Jurkat, Clone E6-1 (cell line): ENCODE data around the gene DDRGK1.
"Not testable (repeated sequence)": the region's sequence is repeated elsewhere in the genome, so short reads cannot be mapped to it uniquely, and the experiment has no call there.

Experiments
- DNase-seq: peaks from one replicate; pipeline ENCODE4 v3.0.0-alpha.2; 2011; ENCODE audit warnings: low read depth, low spot score
- H3K4me3 ChIP-seq: 2 replicates; pipeline ENCODE4 v1.5.1; 2011; ENCODE audit warnings: mild to moderate bottlenecking, low read length, control low read depth, moderate library complexity

Gene DDRGK1

GRCh38 chr20:3193806-3194616 lies 10.5 kb downstream of the DDRGK1 start:
- DNase-seq = no peak
- H3K4me3 ChIP-seq = no peak overlapping the region

- no peak for DNase-seq
- no peak overlapping the region for H3K4me3 ChIP-seq
These were observed 12.1 kb downstream of the DDRGK1 start for GRCh38 chr20:3192226-3193015.

GRCh38 chr20:3190681-3191111 lies 13.8 kb downstream of the DDRGK1 start:
- H3K4me3 ChIP-seq = no peak overlapping the region
- DNase-seq = no peak

- no peak for DNase-seq
- no peak overlapping the region for H3K4me3 ChIP-seq
These were observed 14.8 kb downstream of the DDRGK1 start for GRCh38 chr20:3189561-3190131.

- no peak overlapping the region for H3K4me3 ChIP-seq
- DNase-seq = no peak
These were observed 15.6 kb downstream of the DDRGK1 start for GRCh38 chr20:3188823-3189413.

GRCh38 chr20:3187861-3188260 lies 16.6 kb downstream of the DDRGK1 start:
- not testable (repeated sequence) for DNase-seq, H3K4me3 ChIP-seq

DNA sequence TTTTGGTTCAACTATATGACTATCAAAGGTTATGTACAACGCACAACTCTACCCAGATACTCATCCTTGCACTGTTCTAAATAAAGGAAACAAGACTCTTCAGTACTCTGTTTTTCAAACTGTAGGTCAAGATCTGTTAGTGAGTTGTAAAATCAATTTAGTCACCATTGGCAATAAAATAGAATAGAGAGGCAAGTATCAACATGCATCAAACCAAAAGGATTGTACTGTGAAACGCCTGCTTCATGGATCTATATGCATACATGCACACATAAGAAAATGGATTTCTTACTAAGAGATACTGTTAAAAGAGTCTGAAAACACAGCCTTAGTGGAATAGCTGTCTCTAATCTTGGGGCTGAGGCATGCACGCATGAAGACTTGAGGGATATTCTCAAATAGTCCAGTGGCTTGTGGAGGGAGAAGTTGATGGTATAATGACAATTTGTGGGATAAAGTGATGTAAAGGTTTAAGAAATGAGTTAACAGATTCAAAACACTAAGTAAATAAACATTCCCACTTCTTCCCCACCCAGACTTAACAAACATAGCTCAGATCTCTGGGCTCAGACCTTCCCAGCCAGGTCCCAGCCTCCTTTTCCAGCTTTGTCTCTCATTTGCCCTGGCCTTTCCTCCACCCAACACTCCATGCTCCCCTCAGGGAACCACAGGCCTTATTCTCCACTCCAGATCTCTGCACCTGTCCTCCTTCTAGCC lies 20.4 kb downstream of the DDRGK1 start:
- DNase-seq = no peak
- no peak overlapping the region for H3K4me3 ChIP-seq

DNA sequence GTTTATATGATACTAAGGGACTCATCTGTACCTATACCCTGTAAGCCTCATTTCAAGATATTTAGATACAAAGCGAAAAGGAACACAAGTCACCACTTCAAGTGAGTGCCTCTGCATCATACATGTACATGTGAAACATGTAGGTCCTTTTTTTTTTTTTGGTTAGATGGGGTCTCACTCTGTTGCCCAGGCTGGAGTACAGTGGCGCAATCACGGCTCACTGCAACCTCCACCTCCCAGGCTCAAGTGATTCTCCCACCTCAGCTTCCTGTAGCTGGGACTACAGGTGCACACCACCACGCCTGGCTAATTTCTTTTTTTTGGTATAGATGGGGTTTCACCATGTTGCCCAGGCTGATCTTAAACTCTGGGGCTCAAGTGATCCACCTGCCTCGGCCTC lies 22.1 kb downstream of the DDRGK1 start:
- not testable (repeated sequence) for DNase-seq, H3K4me3 ChIP-seq

GRCh38 chr20:3181270-3181669 lies 23.2 kb downstream of the DDRGK1 start:
- DNase-seq = no peak
- no peak overlapping the region for H3K4me3 ChIP-seq

GRCh38 chr20:3180319-3180718 lies 24.2 kb downstream of the DDRGK1 start:
- no peak overlapping the region for H3K4me3 ChIP-seq

DNA sequence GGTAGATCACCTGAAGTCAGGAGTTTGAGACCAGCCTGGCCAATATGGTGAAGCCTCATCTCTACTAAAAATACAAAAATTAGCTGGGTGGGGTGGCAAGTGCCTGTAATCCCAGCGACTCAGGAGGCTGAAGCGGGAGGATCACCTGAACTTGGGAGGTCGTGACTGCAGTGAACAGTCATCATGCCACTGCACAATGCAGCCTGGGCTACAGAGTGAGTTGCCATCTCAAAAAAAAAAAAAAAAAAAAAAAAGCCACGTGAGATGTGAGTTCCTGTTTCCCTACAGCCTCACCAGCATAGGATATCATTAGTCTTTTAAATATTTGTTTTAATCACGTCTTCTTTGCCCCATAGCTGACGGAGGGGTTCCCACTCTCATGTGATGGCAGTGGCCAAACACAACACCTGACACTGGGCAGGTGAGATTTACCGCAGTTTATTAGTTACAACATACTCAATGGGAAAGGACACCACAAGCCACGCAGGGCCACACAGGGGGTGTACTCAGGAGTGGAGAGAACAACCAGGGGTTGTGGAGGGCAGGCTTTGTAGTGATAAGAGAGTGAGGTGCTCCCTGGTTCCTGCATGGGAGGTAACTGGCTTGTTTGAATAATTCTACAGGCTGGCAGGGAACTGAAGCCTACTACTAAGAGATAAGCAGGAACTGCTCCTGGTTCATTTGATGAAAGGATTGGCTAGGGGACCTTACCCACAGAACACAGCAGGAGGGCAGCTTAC lies 26.6 kb downstream of the DDRGK1 start:
- H3K4me3 ChIP-seq = no peak overlapping the region
- DNase-seq = no peak

More at GRCh38 chr20:3180319-3180718, 24.2 kb downstream of the DDRGK1 start:
- no peak for DNase-seq

DNA sequence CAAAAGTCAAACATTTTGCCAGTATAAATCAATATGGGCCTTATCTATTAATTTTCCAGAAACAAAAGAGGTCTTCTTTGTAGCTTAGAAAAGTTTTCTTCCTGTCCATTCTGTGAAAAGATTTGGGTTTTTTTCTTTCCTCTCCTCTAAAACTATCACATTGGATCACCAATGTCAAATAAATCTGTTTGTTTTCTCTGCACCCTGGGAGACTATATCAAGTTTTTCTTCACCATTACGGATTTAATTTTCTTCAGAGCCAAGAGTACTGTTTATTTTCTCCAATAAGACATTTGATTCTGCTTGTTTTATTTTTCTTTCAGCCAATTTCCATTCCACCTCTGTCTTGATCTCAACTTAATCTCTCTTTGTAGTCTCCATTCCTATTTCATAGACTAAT lies 29.2 kb downstream of the DDRGK1 start:
- no peak overlapping the region for H3K4me3 ChIP-seq
- DNase-seq = no peak

DNA sequence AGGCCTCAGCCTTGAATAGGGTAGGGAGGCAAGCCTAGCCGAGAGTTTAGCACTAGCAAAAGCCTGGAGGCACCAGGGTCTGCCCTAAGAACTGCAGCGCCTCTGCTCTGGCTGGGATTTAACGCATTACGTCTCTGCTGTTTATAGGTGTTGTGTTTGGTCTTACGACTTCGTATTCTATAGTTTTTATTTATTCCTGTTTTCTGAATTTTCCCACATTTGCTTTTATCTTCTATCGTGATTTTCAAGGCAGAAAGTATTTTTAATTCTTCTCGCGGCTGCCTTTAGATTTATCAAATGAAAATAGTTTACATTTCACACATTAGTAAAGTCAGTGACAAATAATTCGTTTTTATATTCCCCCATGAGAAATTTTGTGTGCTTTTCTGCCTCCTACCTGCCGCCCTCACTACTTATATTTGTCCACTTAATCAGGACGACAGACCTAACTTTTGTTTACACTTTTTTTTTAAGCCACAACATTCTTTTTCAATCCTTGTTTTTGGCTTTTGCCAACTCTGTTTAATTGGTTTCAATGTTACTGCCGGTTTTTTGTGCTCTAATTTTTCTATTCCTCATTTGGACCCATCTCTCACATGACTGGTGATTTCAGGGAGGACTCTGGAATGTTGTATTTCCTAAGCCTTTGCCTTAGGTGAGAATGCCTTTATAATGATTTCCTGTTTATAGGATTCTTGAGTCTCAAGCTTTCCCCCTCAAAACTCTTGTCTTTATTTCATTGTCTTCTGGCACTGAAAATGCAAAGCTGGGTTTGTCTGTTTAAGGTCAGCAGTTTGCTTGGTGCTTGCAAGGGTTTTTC lies 29.8 kb downstream of the DDRGK1 start:
- no peak for DNase-seq
- H3K4me3 ChIP-seq = peak overlapping the region; percentile 79

DNA sequence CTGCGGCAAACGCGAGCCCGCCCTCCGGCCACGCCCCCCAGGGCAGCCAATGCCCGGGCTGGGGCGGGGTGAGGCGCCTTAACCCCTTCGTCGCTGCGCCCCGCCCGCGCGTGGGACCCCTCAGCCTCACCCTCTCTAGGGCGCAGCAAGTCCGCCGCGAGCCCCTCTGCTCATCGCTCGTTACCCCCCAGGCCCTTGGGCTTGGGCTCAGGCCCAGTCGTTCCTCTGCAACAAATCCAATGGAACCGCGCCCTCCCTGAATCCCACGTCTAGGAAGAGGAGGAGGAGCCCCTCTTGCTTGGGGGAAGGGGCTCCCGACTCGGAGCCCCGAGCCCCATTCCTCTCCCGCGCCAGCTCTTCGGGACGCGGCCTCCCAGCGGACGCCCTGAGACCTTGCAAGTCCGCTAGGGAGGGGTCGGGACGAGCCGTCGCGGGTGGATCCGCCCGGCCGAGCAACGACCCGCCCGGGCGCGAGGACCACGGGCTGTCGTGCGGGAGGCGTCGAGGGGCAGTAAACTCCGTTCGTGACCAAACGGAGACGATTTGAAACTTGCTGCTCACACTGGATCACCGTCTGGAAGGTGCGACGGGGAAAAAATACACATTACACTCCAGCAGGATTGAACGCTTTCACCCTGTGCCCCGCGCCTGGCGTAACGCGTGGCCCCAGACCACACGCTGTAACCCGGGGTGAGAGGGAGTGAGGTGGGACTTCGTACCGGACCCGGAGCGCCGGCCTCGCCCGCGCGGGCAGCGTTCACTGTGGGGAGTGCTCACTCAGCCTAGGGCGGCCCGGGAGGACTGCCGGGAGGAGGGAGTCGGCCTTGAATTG lies 30.7 kb downstream of the DDRGK1 start:
- H3K4me3 ChIP-seq = peak overlapping the region; percentile 79
- DNase-seq = peak; percentile 72

GRCh38 chr20:3172933-3173609 lies 31.4 kb downstream of the DDRGK1 start, which contains the start of gene LZTS3:
LZTS3 (minus strand) TSS chr20:3173549; CDS start chr20:3167163, 6,386 bp downstream.
- DNase-seq = peak; percentile 45
- H3K4me3 ChIP-seq = peak within 1 kb of the TSS; percentile 79
